SK-N-SH (cell line): ENCODE measurements around the gene MON1B. TPM values are rescaled to one million over a fixed set of nuclear protein-coding genes. Genes with fewer than 3 reads are reported as not detected.
"Not testable (repeated sequence)": the region's sequence is repeated elsewhere in the genome, so short reads cannot be mapped to it uniquely, and the experiment has no call there.

Experiments
- CTCF ChIA-PET: fragments of 300-600, 350-600 bp; formaldehyde crosslinking; extraction: SDS; loops from one replicate; lab custom pipeline; 2021; lab: Yijun Ruan, JAX
- POLR2A ChIA-PET: fragments of 350-600 bp; sonication (Branson Sonifier 250); formaldehyde crosslinking; extraction: SDS; loops from one replicate; lab custom pipeline; 2020; ENCODE audit warnings: antibody characterized with exemption, inconsistent platforms; lab: Yijun Ruan, JAX
- DNase-seq: peaks from one replicate; pipeline ENCODE4 v3.0.0; 2012
- H2AFZ ChIP-seq: fragments of 200-600 bp; sonication (generic); 2 replicates; pipeline ENCODE4 v1.8.1; 2016; ENCODE audit warnings: antibody characterized with exemption, mild to moderate bottlenecking, low read depth
- H3F3A ChIP-seq: fragments of 200-600 bp; sonication (generic); replicated peaks from 2 replicates; pipeline ENCODE3; 2016; ENCODE audit warnings: antibody characterized with exemption, mild to moderate bottlenecking; ENCODE audit not compliant: insufficient read depth
- H3K27ac ChIP-seq, 2 experiments: fragments of 200-500 bp in 1 of 2; fragments of 200-600 bp in 1 of 2; sonication (Bioruptor generic) in 1 of 2; sonication (generic), shearing (Covaris generic) in 1 of 2; 2 replicates each; pipeline versions ENCODE4 v1.5.1 to v1.6.1; 2014 to 2016; ENCODE audit warnings: low read depth in 2 of 2, inconsistent platforms in 1 of 2, low read length in 1 of 2, mild to moderate bottlenecking in 1 of 2, mixed read lengths in 1 of 2
- H3K27me3 ChIP-seq: fragments of 200-600 bp; sonication (generic), shearing (Covaris generic); 2 replicates; pipeline ENCODE4 v1.6.1; 2016; ENCODE audit warnings: mixed run types; ENCODE audit not compliant: insufficient read depth
- H3K36me3 ChIP-seq, 2 experiments: fragments of 200-500 bp in 1 of 2; fragments of 200-600 bp in 1 of 2; sonication (Bioruptor generic) in 1 of 2; sonication (generic) in 1 of 2; replicated peaks in 1 of 2; 2 replicates each; pipeline versions ENCODE3 to v1.5.1; 2014 to 2016; ENCODE audit warnings: low read length in 1 of 2, mild to moderate bottlenecking in 1 of 2; ENCODE audit not compliant: insufficient read depth in 2 of 2, control insufficient read depth in 1 of 2
- H3K4me1 ChIP-seq, 2 experiments: fragments of 200-500 bp in 1 of 2; fragments of 200-600 bp in 1 of 2; sonication (Bioruptor generic) in 1 of 2; sonication (generic), shearing (Covaris generic) in 1 of 2; 2 replicates each; pipeline versions ENCODE4 v1.5.1 to v1.6.1; 2014 to 2016; ENCODE audit warnings: low read depth in 1 of 2, low read length in 1 of 2, mixed run types in 1 of 2; ENCODE audit not compliant: insufficient read depth in 2 of 2, control insufficient read depth in 1 of 2
- H3K4me2 ChIP-seq: fragments of 200-600 bp; sonication (generic), shearing (Covaris generic); 2 replicates; pipeline ENCODE4 v1.6.1; 2017; ENCODE audit warnings: mixed run types
- H3K4me3 ChIP-seq, 2 experiments: fragments of 200-500 bp in 1 of 2; fragments of 200-600 bp in 1 of 2; sonication (Bioruptor generic) in 1 of 2; sonication (generic), shearing (Covaris generic) in 1 of 2; 2 replicates each; pipeline versions ENCODE4 v1.5.1 to v1.8.1; 2014 to 2016; ENCODE audit warnings: low read depth in 2 of 2, inconsistent platforms in 1 of 2, low read length in 1 of 2, mild to moderate bottlenecking in 1 of 2, mixed read lengths in 1 of 2, moderate library complexity in 1 of 2
- H3K79me2 ChIP-seq: fragments of 200-600 bp; sonication (generic); 2 replicates; pipeline ENCODE4 v1.8.1; 2017; ENCODE audit warnings: mild to moderate bottlenecking; ENCODE audit not compliant: insufficient read depth
- H3K9ac ChIP-seq: fragments of 200-600 bp; sonication (generic); 2 replicates; pipeline ENCODE4 v1.6.1; 2017; ENCODE audit warnings: mixed run types
- H3K9me2 ChIP-seq: fragments of 200-600 bp; sonication (generic); 2 replicates; pipeline ENCODE4 v1.6.1; 2017; ENCODE audit warnings: mixed run types
- H3K9me3 ChIP-seq: fragments of 200-600 bp; sonication (generic); 2 replicates; pipeline ENCODE4 v1.6.1; 2017; ENCODE audit warnings: mixed run types, mild to moderate bottlenecking, moderate library complexity
- H4K20me1 ChIP-seq: fragments of 200-600 bp; sonication (generic); 2 replicates; pipeline ENCODE4 v1.6.1; 2017; ENCODE audit warnings: mild to moderate bottlenecking, mixed run types; ENCODE audit not compliant: insufficient read depth
- FOSL2 ChIP-seq: IDR thresholded peaks from 2 replicates; pipeline ENCODE4 v1.4.0; 2012; ENCODE audit warnings: low read depth, mild to moderate bottlenecking, moderate library complexity, borderline replicate concordance
- FOXJ3 ChIP-seq: sonication (generic); formaldehyde crosslinking; IDR thresholded peaks from 2 replicates; pipeline ENCODE4 v1.5.1; 2020; ENCODE audit warnings: mild to moderate bottlenecking, missing genetic modification reagents
- GABPA ChIP-seq: IDR thresholded peaks from 2 replicates; pipeline ENCODE4 v1.4.0; 2012; ENCODE audit warnings: low read depth, mild to moderate bottlenecking
- JUND ChIP-seq: IDR thresholded peaks from 2 replicates; pipeline ENCODE4 v1.4.0; 2012
- PBX3 ChIP-seq: IDR thresholded peaks from 2 replicates; pipeline ENCODE4; 2012
- RXRA ChIP-seq: IDR thresholded peaks from 2 replicates; pipeline ENCODE4 v1.4.0; 2012; ENCODE audit warnings: low read depth, mild to moderate bottlenecking, borderline replicate concordance
- TEAD4 ChIP-seq: IDR thresholded peaks from 2 replicates; pipeline ENCODE4 v1.4.0; 2012; ENCODE audit warnings: mild to moderate bottlenecking, borderline replicate concordance; ENCODE audit not compliant: insufficient read depth
- USF1 ChIP-seq: IDR thresholded peaks from 2 replicates; pipeline ENCODE4 v1.4.0; 2012; ENCODE audit warnings: low read depth, borderline replicate concordance
- USF2 ChIP-seq: fragments of 150-350 bp; IDR thresholded peaks from 2 replicates; pipeline ENCODE4 v1.6.1; 2017; ENCODE audit warnings: antibody characterized with exemption, low read length, low read depth, borderline replicate concordance
- ZBTB33 ChIP-seq: IDR thresholded peaks from 2 replicates; pipeline ENCODE4 v1.4.0; 2012; ENCODE audit warnings: low read depth, borderline replicate concordance
- WGBS: methylation state at CpG from one replicate; pipeline ENCODE4 v1.1.6; 2017; ENCODE audit warnings: low lambda C conversion rate; 5-methylcytosine and 5-hydroxymethylcytosine counted together
- polyA plus RNA-seq, 3 experiments: library from polyadenylated mRNA; depleted of rRNA; stranded (reverse); fragments of >200 nt; gene quantifications; 2 replicates each; pipeline ENCODE4 v1.2.3, GENCODE V29; 2012

MON1B gene
- polyA plus RNA-seq, 1 of the 3 experiments (the other 2 are of a cell fraction) = 16.9 TPM

GRCh38 chr16:77165006-77165405 is 26.0 kb upstream of the MON1B start (continued):
- TF ChIP-seq USF2 = no peak
- no peak for TF ChIP-seq PBX3
- TF ChIP-seq FOXJ3 (CRISPR knock-in tag) = no peak
- TF ChIP-seq JUND = no peak
- TF ChIP-seq RXRA = no peak
- TF ChIP-seq ZBTB33 = no peak
- no peak for TF ChIP-seq USF1
- TF ChIP-seq GABPA = no peak

- H3K79me2 ChIP-seq, H3K9me3 ChIP-seq, H3K36me3 ChIP-seq, DNase-seq, H3K4me2 ChIP-seq, H2AFZ ChIP-seq, H3K27me3 ChIP-seq, POLR2A ChIA-PET, H3K9me2 ChIP-seq, H3K4me3 ChIP-seq, H3K9ac ChIP-seq, H3K27ac ChIP-seq, CTCF ChIA-PET, H3K4me1 ChIP-seq, H3F3A ChIP-seq, H4K20me1 ChIP-seq: not testable (repeated sequence)
- WGBS = 35% methylated on average over 9 of the region's 9 CpGs
Observed at GRCh38 chr16:77165536-77166236, 25.3 kb upstream of the MON1B start.

GRCh38 chr16:77166726-77167125 is 24.3 kb upstream of the MON1B start:
- POLR2A ChIA-PET = no interaction called here
- 24% methylated on average over 2 of the region's 2 CpGs for whole genome bisulfite sequencing

More at GRCh38 chr16:77166726-77167125, 24.3 kb upstream of the MON1B start:
- no peaks in the 10 kb centered on the region for H3K79me2 ChIP-seq
- no peaks in the 10 kb centered on the region for H3K9me2 ChIP-seq
- no peak overlapping the region for H3K9ac ChIP-seq
- H3F3A ChIP-seq = no peaks in the 10 kb centered on the region
- no peaks in the 10 kb centered on the region for H3K27me3 ChIP-seq
- H4K20me1 ChIP-seq = no peaks in the 10 kb centered on the region
- TF ChIP-seq TEAD4 (no peak), FOXJ3 (CRISPR knock-in tag) (no peak), FOSL2 (no peak)
- CTCF ChIA-PET = interaction anchor here (1.1 to 1.4 kb wide), 2 partner anchors 31 to 513 kb away, joined by 3 to 7 read pairs; no protein-coding TSS in a partner anchor
- no peak overlapping the region for H3K4me2 ChIP-seq
- no peak for DNase-seq
- H3K27ac ChIP-seq = no peak overlapping the region
- H2AFZ ChIP-seq = no peak overlapping the region
- no peak overlapping the region for H3K4me3 ChIP-seq
- no peaks in the 10 kb centered on the region for H3K36me3 ChIP-seq
- peaks cover 0 to 2% of the 10 kb centered on the region in 2 experiments; a peak in 1 of 4 replicates for H3K4me1 ChIP-seq
- H3K9me3 ChIP-seq = no peaks in the 10 kb centered on the region
